HepG2 (cell line): ENCODE data around the gene ADAM20. TPM values are rescaled to one million over a fixed set of nuclear protein-coding genes. Genes with fewer than 3 reads are reported as not detected.
"Not testable (repeated sequence)": the region's sequence is repeated elsewhere in the genome, so short reads cannot be mapped to it uniquely, and the experiment has no call there.

Experiments used
- ATAC-seq: fragments of 200-7000 bp; cut with Tn5 transposase; 3 replicates; pipeline ENCODE4 v1.9.1; 2020; ENCODE audit warnings: mild to moderate bottlenecking, moderate library complexity
- BruUV-seq: library from RNA; stranded (reverse); fragments of 400-500 nt; replicated peaks from 2 replicates; lab custom pipeline; 2021; lab: Mats Ljungman, UMichigan
- CTCF ChIA-PET: fragments of 300-600 bp; formaldehyde crosslinking; extraction: SDS; loops from one replicate; lab custom pipeline; 2021; ENCODE audit warnings: low total read pairs, inconsistent platforms, low intra/inter-chr PET ratio; lab: Yijun Ruan, JAX
- POLR2A ChIA-PET: fragments of 350-600 bp; sonication (Branson Sonifier 250); formaldehyde crosslinking; loops from one replicate; lab custom pipeline; 2020; ENCODE audit warnings: antibody characterized with exemption, inconsistent platforms; lab: Yijun Ruan, JAX
- DNase-seq: peaks from one replicate; pipeline ENCODE4 v3.0.0-alpha.2; 2015; ENCODE audit warnings: low spot score
- FAIRE-seq: peaks from 3 replicates; lab custom pipeline; 2011; peaks lifted over from hg19 to GRCh38; lab: Jason Lieb, UNC
- H2AFZ ChIP-seq: one replicate; pipeline ENCODE4 v1.6.1; 2011; ENCODE audit warnings: low read length, inconsistent platforms
- H3K27ac ChIP-seq: fragments of 300-600 bp; 3 replicates; pipeline ENCODE4 v1.8.0; 2011; ENCODE audit warnings: mixed run types, mild to moderate bottlenecking, mixed read lengths, low read length, inconsistent platforms; ENCODE audit not compliant: insufficient read depth; ENCODE audit errors: extremely low read length
- H3K27me3 ChIP-seq, 2 experiments: fragments of 200-600 bp in 1 of 2; 2 replicates in 1 of 2; 3 replicates in 1 of 2; pipeline versions ENCODE4 v1.6.0 to v1.8.0; 2011; ENCODE audit warnings: low read length in 2 of 2, mild to moderate bottlenecking in 2 of 2, moderate library complexity in 2 of 2, inconsistent platforms in 1 of 2; ENCODE audit not compliant: insufficient read depth in 2 of 2, control insufficient read depth in 1 of 2
- H3K36me3 ChIP-seq, 2 experiments: fragments of 200-600 bp in 1 of 2; replicated peaks in 1 of 2; 2 replicates in 1 of 2; 3 replicates in 1 of 2; pipeline versions ENCODE4 v1.5.1 to v1.8.0; 2011; ENCODE audit warnings: low read length in 2 of 2, inconsistent platforms in 1 of 2; ENCODE audit not compliant: insufficient read depth in 2 of 2, control insufficient read depth in 1 of 2
- H3K4me1 ChIP-seq: 2 replicates; pipeline ENCODE4 v1.5.1; 2012; ENCODE audit warnings: low read length, inconsistent platforms; ENCODE audit not compliant: insufficient read depth
- H3K4me2 ChIP-seq: 2 replicates; pipeline ENCODE4 v1.6.0; 2011; ENCODE audit warnings: low read depth, low read length, inconsistent platforms
- H3K4me3 ChIP-seq, 3 experiments: fragments of 200-600 bp in 1 of 3; sonication (generic), shearing (Covaris generic) in 1 of 3; replicated peaks in 1 of 3; 2 replicates each; pipeline ENCODE4 v1.5.1; 2011 to 2016; ENCODE audit warnings: low read length in 3 of 3, inconsistent platforms in 2 of 3, low read depth in 2 of 3, mild to moderate bottlenecking in 2 of 3, control low read depth in 1 of 3, mixed read lengths in 1 of 3; ENCODE audit not compliant: insufficient read depth in 1 of 3
- H3K79me2 ChIP-seq: one replicate; pipeline ENCODE4 v1.6.1; 2011; ENCODE audit warnings: low read length, inconsistent platforms; ENCODE audit not compliant: insufficient read depth
- H3K9ac ChIP-seq: 2 replicates; pipeline ENCODE4 v1.6.0; 2011; ENCODE audit warnings: mild to moderate bottlenecking, low read depth, low read length, inconsistent platforms; ENCODE audit not compliant: insufficient read depth
- H3K9me3 ChIP-seq: 2 replicates; pipeline ENCODE4 v1.5.1; 2012; ENCODE audit warnings: mild to moderate bottlenecking, low read length
- H4K20me1 ChIP-seq: 2 replicates; pipeline ENCODE4 v1.6.0; 2011; ENCODE audit warnings: inconsistent platforms, mild to moderate bottlenecking, low read length, moderate library complexity; ENCODE audit not compliant: insufficient read depth
- WGBS: methylation state at CpG from one replicate; pipeline ENCODE4 v1.1.6; 2017; ENCODE audit warnings: low lambda C conversion rate; 5-methylcytosine and 5-hydroxymethylcytosine counted together
- in situ Hi-C: cut with HindIII; loops from 2 replicates; pipeline ENCODE4 v1.10.0; 2017; ENCODE audit warnings: low pct_unique_long_range_greater_than_20kb; ENCODE audit not compliant: extremely low pct_ligation_motif_present
- intact Hi-C: fragments of 100-400 bp; cut with micrococcal nuclease; formaldehyde crosslinking; loops from one replicate; pipeline ENCODE4 v1.10.0; 2022; ENCODE audit not compliant: unreplicated experiment
- polyA plus RNA-seq, 8 experiments: library from polyadenylated mRNA; depleted of rRNA in 3 of 8; stranded (reverse) in 7 of 8; unstranded in 1 of 8; fragments of >200 nt; fragmentation: Illumina TruSeq in 4 of 8; extraction: Trizol in 4 of 8; gene quantifications; 2 replicates each; pipeline versions ENCODE4 v1.2.1 to v1.2.3, GENCODE V29; 2011 to 2016; ENCODE audit warnings: low read depth in 4 of 8, missing spikeins in 1 of 8, mixed read lengths in 1 of 8; ENCODE audit not compliant: insufficient read depth in 1 of 8
- total RNA-seq, 5 experiments: library from RNA; depleted of rRNA; stranded (reverse); fragments of >200 nt; fragmentation: Illumina TruSeq; extraction: Trizol; gene quantifications; 2 replicates each; pipeline ENCODE4 v1.2.3, GENCODE V29; 2016; ENCODE audit warnings: low read depth in 1 of 5

The ADAM20 gene
- total and polyA plus RNA-seq, 2 of the 13 experiments (the other 11 are each of a cell fraction or from before 2014, with no cell fraction given): 0.09 to 0.18 TPM

- WGBS: 83% methylated on average over 32 of the region's 57 CpGs
- BruUV-seq, H3K9me3 ChIP-seq, H3K4me2 ChIP-seq, H3K36me3 ChIP-seq, H3K27me3 ChIP-seq, DNase-seq, H3K4me3 ChIP-seq, H3K79me2 ChIP-seq, in situ Hi-C loops, H3K4me1 ChIP-seq, POLR2A ChIA-PET, FAIRE-seq, CTCF ChIA-PET, ATAC-seq, intact Hi-C loops, H3K9ac ChIP-seq, H2AFZ ChIP-seq, H3K27ac ChIP-seq, H4K20me1 ChIP-seq: not testable (repeated sequence)
Observed at GRCh38 chr14:70477356-70478105, 57.3 kb downstream of the ADAM20 start.

- in situ Hi-C loops, intact Hi-C loops: not testable (repeated sequence)
Observed at GRCh38 chr14:70475459-70475858, 59.3 kb downstream of the ADAM20 start.

More at GRCh38 chr14:70475459-70475858, 59.3 kb downstream of the ADAM20 start:
- H3K4me1 ChIP-seq, H2AFZ ChIP-seq, BruUV-seq, POLR2A ChIA-PET, DNase-seq, H3K79me2 ChIP-seq, H3K27me3 ChIP-seq, H4K20me1 ChIP-seq, H3K4me3 ChIP-seq, H3K4me2 ChIP-seq, H3K9ac ChIP-seq, FAIRE-seq, ATAC-seq, CTCF ChIA-PET, H3K9me3 ChIP-seq, H3K36me3 ChIP-seq, H3K27ac ChIP-seq: not testable (repeated sequence)
- WGBS: 88% methylated on average over 5 of the region's 13 CpGs
